Left forelimb (tissue), 1 donor: ENCODE measurements around the gene MAPK10.
"Not testable (repeated sequence)": the region's sequence is repeated elsewhere in the genome, so short reads cannot be mapped to it uniquely, and the experiment has no call there.

Experiments used
- DNase-seq: peaks from one replicate; pipeline ENCODE4 v3.0.0-alpha.2; 2018; ENCODE audit warnings: low spot score

MAPK10 gene

DNA sequence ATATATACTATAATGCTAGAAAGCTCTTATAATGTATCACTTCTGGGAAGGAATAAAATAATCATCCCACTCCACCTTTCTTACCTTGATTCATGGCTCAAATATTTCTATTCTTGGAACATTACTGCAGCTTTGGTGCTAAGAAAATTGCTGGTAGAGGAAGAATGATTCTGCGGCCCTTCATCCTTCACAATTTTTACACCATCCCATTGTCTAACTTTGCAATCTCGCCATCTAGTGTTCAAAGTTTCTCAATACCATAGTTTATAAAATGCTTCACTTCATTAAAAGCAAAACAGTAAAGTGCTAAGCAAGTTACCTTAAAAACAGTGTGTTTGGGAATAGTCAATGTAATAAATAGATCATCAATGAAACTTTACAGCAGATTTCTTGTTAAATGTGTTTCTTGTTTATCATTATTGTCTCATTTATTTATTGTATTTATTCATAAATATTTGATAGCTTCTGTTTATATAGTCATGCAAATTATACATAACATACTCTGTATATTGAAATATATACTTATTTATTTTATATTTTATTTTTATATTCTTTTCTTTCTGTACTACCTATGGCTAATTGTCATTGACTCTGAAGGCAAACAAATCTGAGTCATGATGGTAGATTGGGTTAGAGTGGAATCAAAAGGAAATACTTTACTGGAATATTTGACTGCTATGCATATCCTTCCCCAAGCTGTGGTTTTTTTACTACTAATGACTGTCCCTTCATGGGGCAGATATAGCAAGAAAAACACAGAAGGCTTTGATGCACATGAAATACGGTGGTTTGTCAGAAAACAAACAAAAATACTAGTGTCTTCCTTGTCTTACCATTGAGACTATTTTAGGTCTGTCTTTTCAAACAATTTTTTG is 390.7 kb downstream of the MAPK10 start:
- no peak for DNase-seq

GRCh38 chr4:85967872-85968271 is 392.0 kb downstream of the MAPK10 start:
- no peak for DNase-seq

DNA sequence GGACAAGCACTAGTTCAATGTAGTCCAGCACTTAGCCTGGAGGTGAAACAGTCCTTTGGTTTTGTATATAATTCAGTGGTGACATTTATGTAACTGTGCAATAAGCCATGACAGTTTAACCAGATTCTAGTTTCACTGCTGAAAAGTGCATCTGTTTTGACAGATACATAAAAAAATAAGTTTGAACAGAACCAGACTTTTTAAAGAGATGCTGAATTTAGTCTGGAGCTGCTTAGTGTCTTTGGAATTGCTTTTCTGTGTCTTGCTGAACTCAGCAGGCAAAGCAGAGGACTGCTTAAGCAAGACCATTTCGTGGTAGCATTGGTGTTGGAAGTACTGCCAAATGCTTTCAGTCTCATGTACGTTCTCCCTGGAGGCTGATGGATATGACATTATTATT is 393.5 kb downstream of the MAPK10 start:
- DNase-seq, result no peak

DNA sequence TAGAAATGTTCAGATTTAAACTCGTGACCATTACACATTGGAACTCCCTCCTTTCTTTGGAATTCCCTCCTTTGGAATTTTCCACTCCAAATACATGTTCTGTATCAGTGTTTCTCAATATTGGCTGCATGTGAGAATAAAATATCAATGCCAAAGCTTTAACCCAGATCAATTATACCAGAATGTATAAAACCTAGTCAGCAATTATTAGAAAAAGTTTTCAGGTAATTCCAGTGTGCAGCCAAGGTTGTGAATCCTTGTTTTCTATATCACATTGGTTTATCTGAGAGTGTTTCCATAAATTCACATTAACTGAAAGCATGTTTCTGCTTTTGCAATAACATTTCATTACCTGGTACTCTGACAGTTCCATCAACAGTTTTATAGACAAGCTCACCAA is 394.3 kb downstream of the MAPK10 start:
- no peak for DNase-seq

DNA sequence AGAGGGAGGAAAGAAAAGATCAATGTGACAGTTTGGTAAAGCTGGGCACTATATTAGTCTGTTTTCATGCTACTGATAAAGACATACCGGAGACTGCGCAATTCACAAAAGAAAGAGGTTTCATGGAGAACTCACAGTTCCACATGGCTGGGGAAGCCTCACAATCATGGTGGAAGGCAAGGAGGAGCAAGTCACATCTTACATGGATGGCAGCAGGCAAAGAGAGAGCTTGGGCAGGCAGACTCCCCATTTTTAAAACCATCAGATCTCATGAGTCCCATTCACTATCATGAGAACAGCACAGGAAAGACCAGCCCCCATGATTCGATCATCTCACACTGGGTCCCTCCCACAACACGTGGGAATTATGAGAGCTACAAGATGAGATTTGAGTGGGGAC is 394.8 kb downstream of the MAPK10 start:
- DNase-seq, result not testable (repeated sequence)

DNA sequence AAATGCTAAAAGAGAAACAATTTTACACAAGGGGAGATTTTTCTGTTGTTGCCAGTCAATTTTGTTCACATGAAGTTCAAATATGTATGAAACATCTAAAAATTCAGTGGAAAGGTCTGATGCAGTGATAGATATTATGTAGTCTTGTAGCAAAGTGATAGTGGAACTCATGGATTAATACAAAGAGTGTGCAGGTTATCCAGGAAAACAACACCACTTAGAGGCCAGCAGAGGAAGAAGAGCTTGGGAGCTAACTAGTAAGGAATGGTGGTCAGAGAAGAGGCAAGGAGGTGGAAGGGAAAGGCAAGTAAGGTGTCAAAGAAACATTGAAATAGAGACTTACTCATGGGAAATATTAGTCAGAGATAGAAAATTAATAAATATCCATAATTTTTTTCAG is 395.6 kb downstream of the MAPK10 start:
- DNase-seq, result no peak

- no peak for DNase-seq
Measured at GRCh38 chr4:85963231-85963630, 396.6 kb downstream of the MAPK10 start.

GRCh38 chr4:85961887-85962286 is 398.0 kb downstream of the MAPK10 start:
- no peak for DNase-seq

DNA sequence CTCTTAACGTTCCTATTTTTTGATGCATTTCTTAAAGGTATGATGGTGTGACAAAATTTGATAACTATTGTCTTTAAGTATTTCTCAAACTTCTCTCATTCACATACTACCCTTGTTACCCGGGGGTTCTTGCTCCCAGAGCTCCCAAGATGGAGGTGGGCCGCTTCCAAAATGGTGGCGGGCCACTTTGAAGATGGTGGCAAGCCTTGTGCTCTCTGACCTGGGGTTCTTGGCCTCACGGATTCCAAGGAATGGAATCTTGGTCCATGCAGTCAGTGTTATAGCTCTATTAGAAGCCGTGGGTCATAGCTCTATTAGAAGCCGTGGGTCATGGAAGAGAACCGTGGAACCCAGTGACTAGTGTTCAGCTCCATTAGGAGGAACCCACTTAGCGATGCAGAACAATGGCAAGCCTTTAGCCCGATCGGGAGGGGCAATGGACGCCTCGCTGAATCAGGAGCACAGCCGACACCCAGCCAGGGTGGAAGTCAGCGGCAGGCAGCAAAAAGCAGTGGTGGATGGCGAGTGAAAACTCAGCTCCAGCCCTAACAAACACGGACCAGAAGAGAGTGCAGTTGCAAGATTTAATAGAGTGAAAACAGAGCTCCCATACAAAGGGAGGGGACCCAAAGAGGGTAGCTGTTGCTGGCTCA is 403.4 kb downstream of the MAPK10 start:
- no peak for DNase-seq

- no peak for DNase-seq
Measured at GRCh38 chr4:85955620-85956292, 404.1 kb downstream of the MAPK10 start.

DNA sequence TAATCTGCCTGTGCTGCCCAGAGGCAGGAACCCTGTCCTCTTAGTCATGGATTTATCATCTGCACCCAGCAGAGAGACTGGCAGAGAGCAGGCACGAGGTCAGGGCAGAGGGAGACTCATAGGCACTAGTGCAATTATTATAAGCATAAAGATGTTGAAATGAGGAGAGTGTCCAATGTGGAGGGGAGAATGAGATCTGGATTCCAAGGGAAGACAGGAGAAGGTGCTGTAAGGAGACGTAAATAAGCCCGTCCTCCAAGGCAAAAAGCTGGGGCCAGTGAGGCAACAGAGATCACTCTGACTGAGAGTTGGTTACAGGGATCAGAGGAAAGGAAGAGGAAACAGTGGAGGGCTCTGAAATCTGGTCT is 406.2 kb downstream of the MAPK10 start:
- DNase-seq, result no peak

DNA sequence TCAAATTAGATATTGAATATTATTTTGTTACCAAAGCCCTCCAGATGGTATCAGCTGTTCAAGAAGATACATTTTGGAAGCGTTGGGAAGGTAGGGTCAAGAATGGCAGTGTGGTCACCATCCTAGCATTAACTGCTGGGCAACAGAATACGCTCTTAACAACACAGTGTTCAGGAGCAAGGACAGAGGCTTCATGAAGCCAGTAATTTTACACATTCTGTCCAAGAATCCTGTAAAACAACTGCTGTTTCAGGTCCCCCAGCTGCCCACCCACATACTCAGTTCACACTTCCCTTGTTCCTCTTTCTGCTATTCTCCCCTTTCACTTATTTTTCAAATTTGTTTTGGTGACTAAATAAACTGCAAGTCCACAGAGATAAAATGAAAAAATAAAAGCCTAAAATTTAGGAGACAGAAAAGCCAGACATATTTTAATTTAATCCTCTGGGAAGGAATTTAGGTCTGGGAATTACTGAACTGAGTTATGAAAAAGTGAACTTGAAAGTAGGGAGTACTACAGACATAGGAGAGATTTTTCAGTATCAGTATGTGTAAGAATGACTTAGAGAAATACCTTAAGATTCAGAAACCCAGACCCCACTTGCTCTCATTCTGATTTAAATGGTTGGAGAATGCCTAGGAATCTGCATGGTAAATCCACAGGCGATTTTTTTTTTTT is 406.7 kb downstream of the MAPK10 start:
- DNase-seq, result no peak

- no peak for DNase-seq
Measured at GRCh38 chr4:85952528-85952927, 407.3 kb downstream of the MAPK10 start.

- no peak for DNase-seq
Measured at GRCh38 chr4:85951099-85951498, 408.8 kb downstream of the MAPK10 start.

DNA sequence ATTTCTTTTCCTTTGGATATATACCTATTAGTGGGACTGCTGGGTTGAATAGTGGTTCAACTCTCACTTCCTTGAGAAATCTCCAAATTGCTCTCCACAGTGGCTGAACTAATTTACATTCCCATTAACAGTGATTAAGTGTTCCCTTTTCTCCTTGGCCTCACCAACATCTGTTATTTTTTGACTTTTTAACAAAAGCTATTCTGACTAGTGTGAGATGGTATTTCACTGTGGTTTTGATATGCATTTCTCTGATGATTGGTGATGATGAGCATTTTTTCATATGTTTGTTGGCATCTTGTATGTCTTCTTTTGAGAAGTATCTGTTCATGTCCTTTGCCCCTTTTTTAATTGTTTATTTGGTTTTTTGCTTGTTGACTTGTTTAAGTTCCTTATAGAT is 413.0 kb downstream of the MAPK10 start:
- no peak for DNase-seq

- no peak for DNase-seq
Measured at GRCh38 chr4:85942107-85942506, 417.7 kb downstream of the MAPK10 start.

GRCh38 chr4:85940151-85940550 is 419.7 kb downstream of the MAPK10 start:
- DNase-seq, result no peak
